ENCODE measurements around the gene RPP21.

The RPP21 gene

GRCh38 chr6:30328397-30328796 lies 16.6 kb upstream of the RPP21 start:
- Histone ChIP-seq H3K4me3 (ENCODE audit: severe bottlenecking) (no peak overlapping the region), H3K4me1 (ENCODE audit: insufficient read depth, poor library complexity, severe bottlenecking) (peaks cover 11% of the 10 kb centered on the region), H3K9me3 (ENCODE audit: severe bottlenecking) (no peaks in the 10 kb centered on the region), H3K27ac (ENCODE audit: poor library complexity, severe bottlenecking) (no peak overlapping the region), H3K36me3 (ENCODE audit: low read depth) (peaks cover 39% of the 10 kb centered on the region), H3K27me3 (ENCODE audit: insufficient read depth, poor library complexity, severe bottlenecking) (no peaks in the 10 kb centered on the region)
- TF ChIP-seq, protein P1, sequence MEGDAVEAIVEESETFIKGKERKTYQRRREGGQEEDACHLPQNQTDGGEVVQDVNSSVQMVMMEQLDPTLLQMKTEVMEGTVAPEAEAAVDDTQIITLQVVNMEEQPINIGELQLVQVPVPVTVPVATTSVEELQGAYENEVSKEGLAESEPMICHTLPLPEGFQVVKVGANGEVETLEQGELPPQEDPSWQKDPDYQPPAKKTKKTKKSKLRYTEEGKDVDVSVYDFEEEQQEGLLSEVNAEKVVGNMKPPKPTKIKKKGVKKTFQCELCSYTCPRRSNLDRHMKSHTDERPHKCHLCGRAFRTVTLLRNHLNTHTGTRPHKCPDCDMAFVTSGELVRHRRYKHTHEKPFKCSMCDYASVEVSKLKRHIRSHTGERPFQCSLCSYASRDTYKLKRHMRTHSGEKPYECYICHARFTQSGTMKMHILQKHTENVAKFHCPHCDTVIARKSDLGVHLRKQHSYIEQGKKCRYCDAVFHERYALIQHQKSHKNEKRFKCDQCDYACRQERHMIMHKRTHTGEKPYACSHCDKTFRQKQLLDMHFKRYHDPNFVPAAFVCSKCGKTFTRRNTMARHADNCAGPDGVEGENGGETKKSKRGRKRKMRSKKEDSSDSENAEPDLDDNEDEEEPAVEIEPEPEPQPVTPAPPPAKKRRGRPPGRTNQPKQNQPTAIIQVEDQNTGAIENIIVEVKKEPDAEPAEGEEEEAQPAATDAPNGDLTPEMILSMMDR (IDR thresholded peaks at IDR 0.05; ENCODE audit: poor library complexity, severe bottlenecking): no peak
- ATAC-seq (ENCODE audit: low read depth) (no peak), DNase-seq (ENCODE audit: low spot score) (no peak)

DNA sequence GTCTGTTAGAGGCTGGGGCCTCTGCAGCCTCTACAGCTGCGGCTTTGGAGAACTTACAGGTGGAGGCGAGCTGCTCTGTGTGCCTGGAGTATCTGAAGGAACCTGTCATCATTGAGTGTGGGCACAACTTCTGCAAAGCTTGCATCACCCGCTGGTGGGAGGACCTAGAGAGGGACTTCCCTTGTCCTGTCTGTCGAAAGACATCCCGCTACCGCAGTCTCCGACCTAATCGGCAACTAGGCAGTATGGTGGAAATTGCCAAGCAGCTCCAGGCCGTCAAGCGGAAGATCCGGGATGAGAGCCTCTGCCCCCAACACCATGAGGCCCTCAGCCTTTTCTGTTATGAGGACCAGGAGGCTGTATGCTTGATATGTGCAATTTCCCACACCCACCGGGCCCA lies 15.6 kb upstream of the RPP21 start:
- TF ChIP-seq, protein P1 (IDR thresholded peaks at IDR 0.05; ENCODE audit: poor library complexity, severe bottlenecking): no peak
- no peak for ATAC-seq (ENCODE audit: low read depth)
- Histone ChIP-seq H3K4me1 (ENCODE audit: insufficient read depth, poor library complexity, severe bottlenecking) (peaks cover 1% of the 10 kb centered on the region), H3K9me3 (ENCODE audit: severe bottlenecking) (no peaks in the 10 kb centered on the region), H3K27me3 (ENCODE audit: insufficient read depth, poor library complexity, severe bottlenecking) (no peaks in the 10 kb centered on the region), H3K36me3 (ENCODE audit: low read depth) (peaks cover 43% of the 10 kb centered on the region), H3K4me3 (ENCODE audit: severe bottlenecking) (no peak overlapping the region), H3K27ac (ENCODE audit: poor library complexity, severe bottlenecking) (no peak overlapping the region)
- no peak for DNase-seq (ENCODE audit: low spot score)

- H3K27me3 ChIP-seq (ENCODE audit: insufficient read depth, poor library complexity, severe bottlenecking): no peaks in the 10 kb centered on the region
- DNase-seq (ENCODE audit: low spot score) (no peak), ATAC-seq (ENCODE audit: low read depth) (no peak)
- no peak overlapping the region for H3K4me3 ChIP-seq (ENCODE audit: severe bottlenecking)
- TF ChIP-seq, protein P1 (IDR thresholded peaks at IDR 0.05; ENCODE audit: poor library complexity, severe bottlenecking): no peak
- no peaks in the 10 kb centered on the region for H3K9me3 ChIP-seq (ENCODE audit: severe bottlenecking)
- H3K27ac ChIP-seq (ENCODE audit: poor library complexity, severe bottlenecking): no peak overlapping the region
- H3K4me1 ChIP-seq (ENCODE audit: insufficient read depth, poor library complexity, severe bottlenecking): no peaks in the 10 kb centered on the region
- peaks cover 67% of the 10 kb centered on the region for H3K36me3 ChIP-seq (ENCODE audit: low read depth)
Observed at GRCh38 chr6:30331981-30332380, 13.0 kb upstream of the RPP21 start.

- H3K27me3 ChIP-seq (ENCODE audit: insufficient read depth, poor library complexity, severe bottlenecking): no peaks in the 10 kb centered on the region
- H3K27ac ChIP-seq (ENCODE audit: poor library complexity, severe bottlenecking): no peak overlapping the region
- TF ChIP-seq, protein P1 (IDR thresholded peaks at IDR 0.05; ENCODE audit: poor library complexity, severe bottlenecking): no peak
- H3K36me3 ChIP-seq (ENCODE audit: low read depth): peaks cover 86% of the 10 kb centered on the region
- no peaks in the 10 kb centered on the region for H3K4me1 ChIP-seq (ENCODE audit: insufficient read depth, poor library complexity, severe bottlenecking)
- H3K4me3 ChIP-seq (ENCODE audit: severe bottlenecking): no peak overlapping the region
- no peaks in the 10 kb centered on the region for H3K9me3 ChIP-seq (ENCODE audit: severe bottlenecking)
- DNase-seq (ENCODE audit: low spot score): no peak
- ATAC-seq (ENCODE audit: low read depth): no peak
Observed at GRCh38 chr6:30334075-30334783, 10.7 kb upstream of the RPP21 start.

DNA sequence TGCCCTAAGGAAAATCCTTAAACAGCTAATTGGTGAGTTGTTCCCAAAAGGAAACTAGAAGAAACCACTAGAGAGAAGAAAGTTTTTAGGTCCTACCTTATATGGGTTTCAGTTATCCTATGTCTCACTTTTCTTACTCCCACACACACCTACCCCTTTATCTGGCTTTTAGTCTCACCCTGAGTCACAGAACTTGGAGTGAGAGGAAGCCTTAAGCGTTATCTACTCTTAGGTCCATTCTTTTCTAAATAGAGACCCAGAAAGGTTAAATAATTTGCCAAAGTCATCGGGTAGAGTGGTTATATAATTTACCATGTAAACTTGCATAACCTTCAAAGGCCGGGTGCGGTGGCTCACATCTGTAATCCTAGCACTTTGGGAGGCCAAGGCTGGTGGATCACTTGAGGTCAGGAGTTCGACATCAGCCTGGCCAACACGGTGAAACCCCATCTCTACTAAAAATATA lies 4.3 kb upstream of the RPP21 start:
- TF ChIP-seq, protein P1 (IDR thresholded peaks at IDR 0.05; ENCODE audit: poor library complexity, severe bottlenecking): no peak
- no peaks in the 10 kb centered on the region for H3K4me1 ChIP-seq (ENCODE audit: insufficient read depth, poor library complexity, severe bottlenecking)
- DNase-seq (ENCODE audit: low spot score): no peak
- H3K27ac ChIP-seq (ENCODE audit: poor library complexity, severe bottlenecking): no peak overlapping the region
- ATAC-seq (ENCODE audit: low read depth): no peak
- no peaks in the 10 kb centered on the region for H3K9me3 ChIP-seq (ENCODE audit: severe bottlenecking)
- H3K36me3 ChIP-seq (ENCODE audit: low read depth): peaks cover 37% of the 10 kb centered on the region
- no peak overlapping the region for H3K4me3 ChIP-seq (ENCODE audit: severe bottlenecking)
- no peaks in the 10 kb centered on the region for H3K27me3 ChIP-seq (ENCODE audit: insufficient read depth, poor library complexity, severe bottlenecking)
